DND-41 (cell line): ENCODE data around the gene NFKB1.

Experiments
- ATAC-seq: fragments of 200-7000 bp; cut with Tn5 transposase; 3 replicates; pipeline ENCODE4 v1.9.1; 2021; ENCODE audit warnings: low read depth; ENCODE audit not compliant: insufficient read depth
- DNase-seq: peaks from one replicate; pipeline ENCODE4 v3.0.0-alpha.2; 2020
- H2AFZ ChIP-seq: 2 replicates; pipeline ENCODE4 v1.6.0; 2012; ENCODE audit warnings: low read depth, low read length
- H3K27ac ChIP-seq: 2 replicates; pipeline ENCODE4 v1.5.1; 2012; ENCODE audit warnings: low read length, inconsistent platforms
- H3K27me3 ChIP-seq: fragments of 200-600 bp; sonication (generic); 2 replicates; pipeline ENCODE4 v1.6.0; 2012; ENCODE audit warnings: low read length, mild to moderate bottlenecking, inconsistent platforms; ENCODE audit not compliant: insufficient read depth, poor library complexity
- H3K36me3 ChIP-seq: 2 replicates; pipeline ENCODE4 v1.5.1; 2012; ENCODE audit warnings: low read length, inconsistent platforms; ENCODE audit not compliant: insufficient read depth
- H3K4me1 ChIP-seq: 2 replicates; pipeline ENCODE4 v1.5.1; 2012; ENCODE audit warnings: mild to moderate bottlenecking, low read length; ENCODE audit not compliant: insufficient read depth
- H3K4me2 ChIP-seq: 2 replicates; pipeline ENCODE4 v1.6.0; 2012; ENCODE audit warnings: mild to moderate bottlenecking, moderate library complexity, low read length, inconsistent platforms; ENCODE audit not compliant: insufficient read depth
- H3K4me3 ChIP-seq, 2 experiments: fragments of 200-600 bp in 1 of 2; shearing (Covaris generic) in 1 of 2; 2 replicates each; pipeline ENCODE4 v1.5.1; 2012 to 2016; ENCODE audit warnings: inconsistent platforms in 2 of 2, low read length in 2 of 2, mild to moderate bottlenecking in 2 of 2, low read depth in 1 of 2, moderate library complexity in 1 of 2
- H3K79me2 ChIP-seq: 2 replicates; pipeline ENCODE4 v1.6.0; 2012; ENCODE audit warnings: low read length, inconsistent platforms; ENCODE audit not compliant: insufficient read depth
- H3K9ac ChIP-seq: 2 replicates; pipeline ENCODE4 v1.6.0; 2012; ENCODE audit warnings: low read depth, mild to moderate bottlenecking, inconsistent platforms, low read length, moderate library complexity
- H3K9me3 ChIP-seq: 2 replicates; pipeline ENCODE4 v1.5.1; 2012; ENCODE audit warnings: low read length, moderate library complexity, mild to moderate bottlenecking, inconsistent platforms; ENCODE audit not compliant: insufficient read depth, severe bottlenecking
- H4K20me1 ChIP-seq: 2 replicates; pipeline ENCODE4 v1.6.0; 2012; ENCODE audit warnings: low read length; ENCODE audit not compliant: insufficient read depth
- EZH2 ChIP-seq: IDR thresholded peaks from 3 replicates; pipeline ENCODE4 v1.6.1; 2012; ENCODE audit warnings: borderline replicate concordance, low read depth, mild to moderate bottlenecking, moderate library complexity, low read length, inconsistent platforms; ENCODE audit not compliant: severe bottlenecking
- TF ChIP-seq, protein P1 (sequence below): IDR thresholded peaks from 2 replicates; pipeline ENCODE4 v1.5.1; 2012; ENCODE audit warnings: borderline replicate concordance, low read length, moderate library complexity, mild to moderate bottlenecking; ENCODE audit not compliant: poor library complexity, severe bottlenecking; ENCODE audit errors: extremely low read depth

Gene NFKB1

GRCh38 chr4:102642631-102643298 lies 141.6 kb downstream of the NFKB1 start:
- Histone ChIP-seq H3K27me3 (no peaks in the 10 kb centered on the region), H3K9me3 (no peaks in the 10 kb centered on the region), H3K36me3 (peaks cover 8% of the 10 kb centered on the region; the same call in 1 of the 2 replicates), H3K4me1 (no peaks in the 10 kb centered on the region), H3K79me2 (no peaks in the 10 kb centered on the region), H4K20me1 (no peaks in the 10 kb centered on the region), H3K4me2 (no peak overlapping the region), H2AFZ (no peak overlapping the region), H3K27ac (no peak overlapping the region), H3K4me3 (no peak overlapping the region), H3K9ac (no peak overlapping the region)
- TF ChIP-seq, protein P1, sequence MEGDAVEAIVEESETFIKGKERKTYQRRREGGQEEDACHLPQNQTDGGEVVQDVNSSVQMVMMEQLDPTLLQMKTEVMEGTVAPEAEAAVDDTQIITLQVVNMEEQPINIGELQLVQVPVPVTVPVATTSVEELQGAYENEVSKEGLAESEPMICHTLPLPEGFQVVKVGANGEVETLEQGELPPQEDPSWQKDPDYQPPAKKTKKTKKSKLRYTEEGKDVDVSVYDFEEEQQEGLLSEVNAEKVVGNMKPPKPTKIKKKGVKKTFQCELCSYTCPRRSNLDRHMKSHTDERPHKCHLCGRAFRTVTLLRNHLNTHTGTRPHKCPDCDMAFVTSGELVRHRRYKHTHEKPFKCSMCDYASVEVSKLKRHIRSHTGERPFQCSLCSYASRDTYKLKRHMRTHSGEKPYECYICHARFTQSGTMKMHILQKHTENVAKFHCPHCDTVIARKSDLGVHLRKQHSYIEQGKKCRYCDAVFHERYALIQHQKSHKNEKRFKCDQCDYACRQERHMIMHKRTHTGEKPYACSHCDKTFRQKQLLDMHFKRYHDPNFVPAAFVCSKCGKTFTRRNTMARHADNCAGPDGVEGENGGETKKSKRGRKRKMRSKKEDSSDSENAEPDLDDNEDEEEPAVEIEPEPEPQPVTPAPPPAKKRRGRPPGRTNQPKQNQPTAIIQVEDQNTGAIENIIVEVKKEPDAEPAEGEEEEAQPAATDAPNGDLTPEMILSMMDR = no peak
- no peak for TF ChIP-seq EZH2
- DNase-seq = no peak
- ATAC-seq = no peak

DNA sequence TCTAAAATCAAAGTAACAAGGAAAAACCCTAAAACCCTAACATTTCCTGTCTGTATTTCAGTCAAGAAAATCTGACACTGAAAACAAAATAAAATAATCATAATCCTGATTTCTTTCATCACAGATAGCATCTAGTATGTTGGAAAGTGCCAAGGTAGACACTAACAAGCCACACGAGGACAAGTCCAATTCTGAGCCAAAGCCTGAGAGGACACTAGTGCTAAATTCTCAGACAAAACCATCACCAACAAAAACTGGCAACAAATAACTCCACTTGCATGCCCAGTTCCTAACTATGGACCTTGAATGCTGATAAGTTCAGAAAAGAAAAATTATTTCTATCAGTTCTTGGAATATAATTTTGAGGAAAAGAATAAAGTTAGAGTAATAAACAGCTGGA lies 146.0 kb downstream of the NFKB1 start:
- Histone ChIP-seq H3K4me1 (no peaks in the 10 kb centered on the region), H3K4me3 (no peak overlapping the region), H3K27me3 (no peaks in the 10 kb centered on the region), H2AFZ (no peak overlapping the region), H3K9ac (no peak overlapping the region), H3K27ac (no peak overlapping the region), H4K20me1 (no peaks in the 10 kb centered on the region), H3K4me2 (no peak overlapping the region), H3K36me3 (peaks cover 23% of the 10 kb centered on the region; the same call in 1 of the 2 replicates), H3K9me3 (no peaks in the 10 kb centered on the region), H3K79me2 (no peaks in the 10 kb centered on the region)
- DNase-seq (no peak), ATAC-seq (no peak)
- TF ChIP-seq, protein P1 = no peak
- TF ChIP-seq EZH2 = no peak

DNA sequence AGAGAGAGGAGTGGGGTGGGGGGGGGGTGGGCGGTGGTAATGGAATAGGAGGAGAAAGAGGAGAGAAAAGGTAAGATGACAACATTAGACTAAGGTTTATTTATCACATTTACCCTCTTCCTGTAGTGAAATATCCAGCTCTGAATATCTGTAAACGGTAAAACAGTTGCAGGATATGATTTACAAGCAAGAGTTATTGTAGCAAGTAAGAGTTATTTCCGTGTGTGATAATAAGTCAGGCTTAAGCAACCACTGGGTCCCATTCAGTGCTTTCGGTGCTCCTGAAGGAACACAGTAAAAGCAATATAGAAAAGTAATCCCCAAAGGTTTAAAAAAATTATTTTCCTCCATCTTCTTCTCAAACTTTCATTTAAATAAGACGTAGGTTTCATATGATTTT lies 156.0 kb downstream of the NFKB1 start:
- Histone ChIP-seq H2AFZ (no peak overlapping the region), H3K4me3 (no peak overlapping the region), H3K9ac (no peak overlapping the region), H3K27ac (no peak overlapping the region), H3K4me2 (no peak overlapping the region), H3K9me3 (no peaks in the 10 kb centered on the region), H3K79me2 (no peaks in the 10 kb centered on the region), H4K20me1 (no peaks in the 10 kb centered on the region), H3K4me1 (no peaks in the 10 kb centered on the region), H3K36me3 (no peaks in the 10 kb centered on the region), H3K27me3 (no peaks in the 10 kb centered on the region)
- ATAC-seq (no peak), DNase-seq (no peak)
- TF ChIP-seq, protein P1 = no peak
- TF ChIP-seq EZH2 = no peak
